HK-2 (cell line): ENCODE results near the gene UBE2QL1.

ENCODE experiments used
- DNase-seq: peaks from one replicate; pipeline ENCODE4 v3.0.0-alpha.2; 2018; ENCODE audit not compliant: unreplicated experiment

The UBE2QL1 gene

GRCh38 chr5:6448622-6449464, at the start of gene UBE2QL1:
TSS of gene UBE2QL1 (plus strand) at chr5:6448859. CDS start at chr5:6448894, 35 bp downstream.
- DNase-seq = no peak

GRCh38 chr5:6399980-6400910, 48.4 kb upstream of the UBE2QL1 start:
- DNase-seq = no peak

GRCh38 chr5:6401410-6401809, 47.2 kb upstream of the UBE2QL1 start:
- no peak for DNase-seq

- DNase-seq = no peak
Observed at GRCh38 chr5:6402939-6403338, 45.7 kb upstream of the UBE2QL1 start.

- no peak for DNase-seq
Observed at GRCh38 chr5:6403416-6403815, 45.2 kb upstream of the UBE2QL1 start.

- DNase-seq = peak; percentile 9
Observed at GRCh38 chr5:6404129-6404528, 44.5 kb upstream of the UBE2QL1 start.

- DNase-seq = no peak
Observed at GRCh38 chr5:6405591-6405990, 43.1 kb upstream of the UBE2QL1 start.

GRCh38 chr5:6407558-6408259, 41.0 kb upstream of the UBE2QL1 start:
- no peak for DNase-seq

- DNase-seq = no peak
Observed at GRCh38 chr5:6408260-6408596, 40.4 kb upstream of the UBE2QL1 start.

- DNase-seq = no peak
Observed at GRCh38 chr5:6408627-6409446, 39.8 kb upstream of the UBE2QL1 start.

GRCh38 chr5:6410421-6410820, 38.2 kb upstream of the UBE2QL1 start:
- DNase-seq = no peak

GRCh38 chr5:6411141-6411540, 37.5 kb upstream of the UBE2QL1 start:
- DNase-seq = no peak

GRCh38 chr5:6412811-6413210, 35.8 kb upstream of the UBE2QL1 start:
- DNase-seq = no peak

- no peak for DNase-seq
Observed at GRCh38 chr5:6417657-6418056, 31.0 kb upstream of the UBE2QL1 start.

GRCh38 chr5:6418679-6419276, 29.9 kb upstream of the UBE2QL1 start:
- no peak for DNase-seq

GRCh38 chr5:6419340-6419852, 29.3 kb upstream of the UBE2QL1 start:
- DNase-seq = no peak

GRCh38 chr5:6423327-6424109, 25.1 kb upstream of the UBE2QL1 start:
- DNase-seq = no peak

- no peak for DNase-seq
Observed at GRCh38 chr5:6424110-6424659, 24.5 kb upstream of the UBE2QL1 start.

GRCh38 chr5:6424700-6425099, 24.0 kb upstream of the UBE2QL1 start:
- no peak for DNase-seq

- peak; percentile 8 for DNase-seq
Observed at GRCh38 chr5:6427694-6428093, 21.0 kb upstream of the UBE2QL1 start.
